ENCODE measurements around the gene RO60.

GRCh38 chr1:193013005-193013404 lies 46.4 kb upstream of the RO60 start:
- TF ChIP-seq CTCF (IDR thresholded peaks at IDR 0.05; ENCODE audit: borderline replicate concordance, extremely low read depth, low read length, poor library complexity, severe bottlenecking) (no peak), EZH2 (IDR thresholded peaks at IDR 0.05; ENCODE audit: borderline replicate concordance, low read depth, low read length, severe bottlenecking) (no peak)

All from DND-41 (cell line).